K562 (cell line): ENCODE data around the gene PBXIP1. TPM values are rescaled to one million over a fixed set of nuclear protein-coding genes. Genes with fewer than 3 reads are reported as not detected.

Source experiments
- ATAC-seq: fragments of 200-7000 bp; cut with Tn5 transposase; 3 replicates; pipeline ENCODE4 v1.9.1; 2020; ENCODE audit warnings: moderate library complexity
- BruUV-seq: library from RNA; stranded (reverse); fragments of 400-500 nt; replicated peaks from 2 replicates; lab custom pipeline; 2021; lab: Mats Ljungman, UMichigan
- CTCF ChIA-PET: fragments of 300-600 bp; formaldehyde crosslinking; extraction: SDS; loops from one replicate; lab custom pipeline; 2021; ENCODE audit warnings: low intra/inter-chr PET ratio; lab: Yijun Ruan, JAX
- POLR2A ChIA-PET: fragments of 300-600, 350-650 bp; sonication (Branson Sonifier 250); formaldehyde crosslinking; extraction: SDS; loops from one replicate; lab custom pipeline; 2021; ENCODE audit warnings: antibody characterized with exemption, inconsistent platforms; lab: Yijun Ruan, JAX
- DNase-seq, 4 experiments: peaks; one replicate each; pipeline versions ENCODE4 v3.0.0 to v3.0.0-alpha.2; 2011 to 2018; ENCODE audit warnings: low spot score in 3 of 4, mixed read lengths in 3 of 4; ENCODE audit errors: extremely low read depth in 1 of 4
- FAIRE-seq: peaks from 2 replicates; lab custom pipeline; 2011; peaks lifted over from hg19 to GRCh38; lab: Jason Lieb, UNC
- H2AFZ ChIP-seq: 2 replicates; pipeline ENCODE4 v1.6.0; 2011; ENCODE audit warnings: low read depth, low read length, control low read depth, inconsistent platforms
- H3K27ac ChIP-seq: fragments of 200-600 bp; 3 replicates; pipeline ENCODE4 v1.8.0; 2011; ENCODE audit warnings: low read depth, mild to moderate bottlenecking, control low read depth, inconsistent platforms, low read length, moderate library complexity, mixed read lengths; ENCODE audit errors: extremely low read depth
- H3K27me3 ChIP-seq, 2 experiments: fragments of 300-600 bp in 1 of 2; 2 replicates in 1 of 2; 3 replicates in 1 of 2; pipeline versions ENCODE4 v1.6.0 to v1.8.0; 2011; ENCODE audit warnings: inconsistent platforms in 2 of 2, low read length in 2 of 2, mild to moderate bottlenecking in 1 of 2, mixed read lengths in 1 of 2, moderate library complexity in 1 of 2; ENCODE audit not compliant: control insufficient read depth in 2 of 2, insufficient read depth in 2 of 2
- H3K36me3 ChIP-seq: fragments of 300-600 bp; 3 replicates; pipeline ENCODE4 v1.8.0; 2011; ENCODE audit warnings: mild to moderate bottlenecking, low read length, inconsistent platforms; ENCODE audit not compliant: control insufficient read depth, insufficient read depth
- H3K4me1 ChIP-seq, 2 experiments: fragments of 200-600 bp in 1 of 2; replicated peaks in 1 of 2; 2 replicates in 1 of 2; 3 replicates in 1 of 2; pipeline versions ENCODE4 v1.5.1 to v1.8.0; 2011; ENCODE audit warnings: inconsistent platforms in 2 of 2, low read length in 2 of 2, mild to moderate bottlenecking in 1 of 2, mixed read lengths in 1 of 2, moderate library complexity in 1 of 2; ENCODE audit not compliant: control insufficient read depth in 2 of 2, insufficient read depth in 2 of 2
- H3K4me2 ChIP-seq: 2 replicates; pipeline ENCODE4 v1.6.1; 2011; ENCODE audit warnings: low read length, control low read depth, inconsistent platforms, mixed read lengths; ENCODE audit not compliant: insufficient read depth
- H3K4me3 ChIP-seq: fragments of 200-600 bp; sonication (generic), shearing (Covaris generic); 2 replicates; pipeline ENCODE4 v1.5.1; 2016; ENCODE audit warnings: control low read depth, inconsistent platforms
- H3K79me2 ChIP-seq: fragments of 200-600 bp; 3 replicates; pipeline ENCODE4 v1.8.0; 2011; ENCODE audit warnings: low read length, inconsistent platforms; ENCODE audit not compliant: control insufficient read depth, insufficient read depth
- H3K9ac ChIP-seq, 2 experiments: 2 replicates each; pipeline versions ENCODE4 v1.6.0 to v1.6.1; 2011; ENCODE audit warnings: low read depth in 2 of 2, low read length in 2 of 2, control low read depth in 1 of 2, inconsistent platforms in 1 of 2, mild to moderate bottlenecking in 1 of 2, mixed read lengths in 1 of 2; ENCODE audit not compliant: insufficient read depth in 1 of 2
- H3K9me1 ChIP-seq: one replicate; pipeline ENCODE4 v1.6.0; 2011; ENCODE audit warnings: inconsistent platforms, mild to moderate bottlenecking, low read length, moderate library complexity; ENCODE audit not compliant: control insufficient read depth, insufficient read depth
- H3K9me3 ChIP-seq: replicated peaks from 2 replicates; pipeline ENCODE4 v1.5.1; 2011; ENCODE audit warnings: low read depth, low read length, inconsistent platforms; ENCODE audit not compliant: control insufficient read depth, insufficient read depth
- H4K20me1 ChIP-seq: replicated peaks from 2 replicates; pipeline ENCODE4 v1.6.1; 2011; ENCODE audit warnings: low read length, inconsistent platforms, mixed read lengths; ENCODE audit not compliant: control insufficient read depth, insufficient read depth
- CXXC5 ChIP-seq: fragments of 250-450 bp; sonication (Bioruptor Pico); IDR thresholded peaks from 2 replicates; pipeline ENCODE4 v1.8.0; 2022; ENCODE audit warnings: inconsistent platforms, mild to moderate bottlenecking, moderate library complexity
- E2F8 ChIP-seq: fragments of 450-650 bp; IDR thresholded peaks from 2 replicates; pipeline ENCODE4 v1.7.1; 2018; ENCODE audit warnings: mild to moderate bottlenecking, low read depth; ENCODE audit not compliant: partially characterized antibody
- FOXJ2 ChIP-seq: fragments of 200-800 bp; sonication (Bioruptor generic); IDR thresholded peaks from 2 replicates; pipeline ENCODE4 v1.6.1; 2016; ENCODE audit warnings: missing genetic modification characterization, missing compliant biosample characterization
- FOXM1 ChIP-seq, 2 experiments: fragments of 450-650 bp in 1 of 2; sonication (generic) in 1 of 2; formaldehyde crosslinking in 1 of 2; IDR thresholded peaks; 2 replicates each; pipeline versions ENCODE4 v1.6.1 to v1.9.0; 2017 to 2022; ENCODE audit warnings: low read depth in 2 of 2, mild to moderate bottlenecking in 2 of 2, missing genetic modification reagents in 1 of 2, moderate library complexity in 1 of 2
- FUS ChIP-seq: fragments of 200-400 bp; formaldehyde crosslinking; optimal IDR thresholded peaks from 2 replicates; pipeline ENCODE3; 2017; ENCODE audit warnings: low read depth, low read length
- HCFC1 ChIP-seq: IDR thresholded peaks from 2 replicates; pipeline ENCODE4 v1.6.1; 2012; ENCODE audit warnings: low read depth, low read length, improper control_type of control experiment
- RFX5 ChIP-seq: IDR thresholded peaks from 2 replicates; pipeline ENCODE4 v1.6.1; 2011; ENCODE audit warnings: low read depth, mild to moderate bottlenecking, improper control_type of control experiment, low read length
- TRIM25 ChIP-seq: fragments of 450-650 bp; IDR thresholded peaks from 2 replicates; pipeline ENCODE4 v1.7.0; 2016; ENCODE audit warnings: borderline replicate concordance
- ZBTB26 ChIP-seq: fragments of 450-650 bp; formaldehyde crosslinking; IDR thresholded peaks from 2 replicates; pipeline ENCODE4 v1.4.0; 2022; ENCODE audit warnings: missing genetic modification characterization
- ZNF395 ChIP-seq: fragments of 200-800 bp; sonication (Bioruptor generic); IDR thresholded peaks from 2 replicates; pipeline ENCODE4 v1.6.1; 2017; ENCODE audit warnings: missing genetic modification characterization, missing compliant biosample characterization
- ZNF57 ChIP-seq: fragments of 450-650 bp; formaldehyde crosslinking; IDR thresholded peaks from 2 replicates; pipeline ENCODE4 v1.4.0; 2020; ENCODE audit warnings: mild to moderate bottlenecking, moderate library complexity
- ZNF668 ChIP-seq: fragments of 250-450 bp; sonication (Bioruptor Pico); IDR thresholded peaks from 2 replicates; pipeline ENCODE4 v1.8.0; 2022; ENCODE audit warnings: mild to moderate bottlenecking, inconsistent platforms
- ZNF75A ChIP-seq: fragments of 450-650 bp; formaldehyde crosslinking; IDR thresholded peaks from 2 replicates; pipeline ENCODE4 v1.4.0; 2020; ENCODE audit warnings: mild to moderate bottlenecking
- WGBS: fragments of 100-300 bp; shearing (Covaris generic); methylation state at CpG from one replicate; pipeline ENCODE4 v1.1.6; 2016; ENCODE audit warnings: low coverage, mixed read lengths; ENCODE audit not compliant: insufficient coverage; ENCODE audit errors: missing lambda C conversion rate; 5-methylcytosine and 5-hydroxymethylcytosine counted together
- in situ Hi-C: fragments of 300-500 bp; cut with MboI; formaldehyde crosslinking; loops from 4 replicates; pipeline ENCODE4 v1.15.0; 2018; ENCODE audit warnings: inconsistent platforms, mixed read lengths
- intact Hi-C: fragments of 100-400 bp; cut with micrococcal nuclease; formaldehyde crosslinking; loops from 2 replicates; pipeline ENCODE4 v1.14.2; 2022
- polyA plus RNA-seq, 8 experiments: library from polyadenylated mRNA; depleted of rRNA in 4 of 8; stranded (reverse) in 5 of 8; unstranded in 3 of 8; fragments of >200 nt; fragmentation: Nextera tagmentation in 2 of 8; fragmentation: Illumina TruSeq in 1 of 8; extraction: Ambion mirVana in 2 of 8; extraction: Trizol in 1 of 8; gene quantifications; 2 replicates each; pipeline versions ENCODE4 v1.2.1 to v1.2.3, GENCODE V29; 2011 to 2014; ENCODE audit warnings: inconsistent platforms in 1 of 8, missing spikeins in 1 of 8
- total RNA-seq, 7 experiments: library from RNA; depleted of rRNA in 6 of 7; stranded (reverse); fragments of >200 nt in 6 of 7; fragmentation: Illumina TruSeq in 2 of 7; extraction: Trizol in 2 of 7; gene quantifications; 2 replicates each; pipeline versions ENCODE4 v1.2.1 to v1.2.3, GENCODE V29; 2011 to 2021; ENCODE audit warnings: low replicate concordance in 1 of 7

PBXIP1 gene
- total and polyA plus RNA-seq, 9 of the 15 experiments (the other 6 are each of a cell fraction or from before 2014, with no cell fraction given): 0.13 to 8.3 (median 5.8) TPM

GRCh38 chr1:154982897-154983648, 27.2 kb upstream of the PBXIP1 start, which contains the start of gene FLAD1:
Gene FLAD1 (plus strand): TSS chr1:154983344. CDS start chr1:154983695, 351 bp downstream.
- Histone ChIP-seq H3K36me3 (peaks cover 44% of the 10 kb centered on the region), H2AFZ (peak within 1 kb of the TSS; percentile 88), H3K4me1 (peaks cover 5 to 27% of the 10 kb centered on the region in 2 experiments; a peak in 4 of 5 replicates), H3K4me2 (peak within 1 kb of the TSS; percentile 85), H3K27me3 (no peaks in the 10 kb centered on the region), H4K20me1 (no peaks in the 10 kb centered on the region), H3K4me3 (peak within 1 kb of the TSS; percentile 60), H3K9me1 (no peaks in the 10 kb centered on the region), H3K27ac (peak within 1 kb of the TSS; percentile 85), H3K9ac (peak within 1 kb of the TSS; percentile 83 to 93), H3K79me2 (peaks cover 73% of the 10 kb centered on the region), H3K9me3 (no peaks in the 10 kb centered on the region)
- ChIA-PET CTCF (interaction anchor here (1.0 kb wide), 1 partner anchor 17 kb away, joined by 3 read pairs; no protein-coding TSS in a partner anchor), POLR2A (interaction anchor here (0.5 to 4.7 kb wide), 12 partner anchors 11 to 1608 kb away, joined by 3 to 80 read pairs (median 4); partner anchors contain the start of genes CKS1B, DPM3, LENEP and PBXIP1)
- in situ Hi-C loops (no loop called here), intact Hi-C loops (no loop called here)
- ATAC-seq (peak; percentile 98), FAIRE-seq (peak; percentile 96), DNase-seq (peak; percentile 95 to 99 (median 97))
- BruUV-seq: no TSS peak
- WGBS: 0% methylated on average over 26 of the region's 26 CpGs
- TF ChIP-seq HCFC1 (peak; percentile 53; the same call in 1 of the 2 replicates), RFX5 (no peak), ZBTB26 (CRISPR knock-in tag) (peak; percentile 82; the same call in 1 of the 2 replicates), ZNF75A (CRISPR knock-in tag) (no peak), FUS (no peak), ZNF668 (no peak), CXXC5 (peak; percentile 74), TRIM25 (no peak), E2F8 (peak; percentile 98), ZNF57 (CRISPR knock-in tag) (0 out of 2 replicates have a peak, but pooled peaks have one; percentile 48), ZNF395 (CRISPR knock-in tag) (peak; percentile 93), FOXJ2 (no peak), FOXM1 (IDR thresholded peaks at IDR 0.05; ENCODE audit: low read depth) (peak; percentile 76), FOXM1 (CRISPR knock-in tag; IDR thresholded peaks at IDR 0.05; ENCODE audit: low read depth) (no peak)
